Measurements from ENCODE around the gene OGG1.

The OGG1 gene

GRCh38 chr3:9749645-9750555, at the start of gene OGG1:
OGG1 (plus strand) TSS chr3:9749952; CDS start chr3:9750287, 335 bp downstream.
- Histone ChIP-seq H3K9ac (ENCODE audit: low read length) (peak within 1 kb of the TSS; percentile 73), H3K36me3 (ENCODE audit: control insufficient read depth, insufficient read depth, low read length) (peaks cover 38% of the 10 kb centered on the region), H3K4me3 (ENCODE audit: low read length) (peak within 1 kb of the TSS; percentile 83), H3K27me3 (ENCODE audit: control insufficient read depth, insufficient read depth, low read length) (no peaks in the 10 kb centered on the region), H3K27ac (ENCODE audit: low read depth, low read length) (peak within 1 kb of the TSS; percentile 91), H3K4me1 (ENCODE audit: control insufficient read depth, insufficient read depth, low read length) (peaks cover 13% of the 10 kb centered on the region)

DNA sequence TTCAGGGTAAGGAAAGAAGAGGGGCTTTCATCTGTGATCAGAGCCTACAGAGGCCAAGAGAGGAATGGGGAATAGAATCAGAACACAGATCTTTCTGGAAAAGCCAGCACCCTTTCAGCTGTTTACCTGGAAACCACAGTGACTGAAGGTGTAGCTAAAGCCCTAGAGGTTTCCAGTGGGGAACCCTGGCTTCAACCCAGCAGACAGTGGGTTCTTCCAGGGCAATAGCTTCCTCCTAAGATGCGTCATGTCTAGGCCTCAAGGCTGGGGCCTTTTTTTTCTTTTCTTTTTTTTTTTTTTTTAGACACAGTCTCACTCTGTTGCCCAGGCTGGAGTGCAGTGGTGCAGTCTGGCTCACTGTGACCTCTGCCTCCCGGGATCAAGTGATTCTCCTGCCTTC, 49.2 kb upstream of the OGG1 start:
- no peak overlapping the region for H3K4me3 ChIP-seq (ENCODE audit: low read length)
- peaks cover 3% of the 10 kb centered on the region for H3K4me1 ChIP-seq (ENCODE audit: control insufficient read depth, insufficient read depth, low read length)
- no peak overlapping the region for H3K9ac ChIP-seq (ENCODE audit: low read length)
- H3K27ac ChIP-seq (ENCODE audit: low read depth, low read length) = no peak overlapping the region
- H3K27me3 ChIP-seq (ENCODE audit: control insufficient read depth, insufficient read depth, low read length) = peaks cover 7% of the 10 kb centered on the region
- H3K36me3 ChIP-seq (ENCODE audit: control insufficient read depth, insufficient read depth, low read length) = peaks cover 25% of the 10 kb centered on the region

DNA sequence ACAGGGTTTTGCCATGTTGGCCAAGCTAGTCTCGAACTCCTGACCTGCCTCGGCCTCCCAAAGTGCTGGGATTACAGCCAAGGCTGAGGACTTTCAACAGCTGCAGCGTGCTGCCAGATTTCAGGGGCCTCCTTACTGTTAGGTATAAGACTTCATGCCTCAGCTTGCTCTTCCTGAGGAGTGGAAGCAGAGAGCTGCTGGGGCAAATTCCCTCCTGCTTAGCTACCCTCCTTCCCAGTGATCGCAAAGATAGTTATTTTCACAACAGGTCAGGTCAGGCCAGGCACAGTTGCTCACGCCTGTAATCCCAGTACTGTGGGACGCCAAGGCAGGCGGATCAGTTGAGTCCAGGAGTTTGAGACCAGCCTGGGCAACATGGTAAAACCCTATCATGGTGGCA, 48.7 kb upstream of the OGG1 start:
- Histone ChIP-seq H3K4me3 (ENCODE audit: low read length) (no peak overlapping the region), H3K4me1 (ENCODE audit: control insufficient read depth, insufficient read depth, low read length) (peaks cover 3% of the 10 kb centered on the region), H3K36me3 (ENCODE audit: control insufficient read depth, insufficient read depth, low read length) (peaks cover 25% of the 10 kb centered on the region), H3K27me3 (ENCODE audit: control insufficient read depth, insufficient read depth, low read length) (peaks cover 7% of the 10 kb centered on the region), H3K9ac (ENCODE audit: low read length) (no peak overlapping the region), H3K27ac (ENCODE audit: low read depth, low read length) (no peak overlapping the region)

- no peak overlapping the region for H3K4me3 ChIP-seq (ENCODE audit: low read length)
- H3K27me3 ChIP-seq (ENCODE audit: control insufficient read depth, insufficient read depth, low read length) = peaks cover 7% of the 10 kb centered on the region
- no peak overlapping the region for H3K27ac ChIP-seq (ENCODE audit: low read depth, low read length)
- no peak overlapping the region for H3K9ac ChIP-seq (ENCODE audit: low read length)
- H3K36me3 ChIP-seq (ENCODE audit: control insufficient read depth, insufficient read depth, low read length) = peaks cover 23% of the 10 kb centered on the region
- peaks cover 3% of the 10 kb centered on the region for H3K4me1 ChIP-seq (ENCODE audit: control insufficient read depth, insufficient read depth, low read length)
These were observed 48.0 kb upstream of the OGG1 start for GRCh38 chr3:9701711-9702110.

DNA sequence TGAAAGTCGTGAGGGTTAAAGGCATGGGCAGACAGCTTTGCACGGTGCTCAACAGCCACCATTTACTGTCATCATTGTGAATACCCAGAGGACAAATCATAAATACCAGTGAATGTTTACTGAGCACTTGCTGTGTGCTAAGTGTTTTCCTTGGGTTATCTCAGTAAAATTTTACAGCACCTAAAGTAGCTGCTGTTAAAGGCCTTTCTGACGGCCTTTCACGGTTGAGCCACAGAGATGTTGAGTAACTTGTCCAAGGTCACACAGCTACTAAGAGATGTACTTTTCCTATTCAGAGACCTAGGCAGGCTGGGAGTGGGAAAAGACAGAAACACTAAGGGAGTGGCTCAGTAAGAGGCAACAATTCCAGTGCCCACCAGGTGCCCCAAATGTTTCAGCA, 46.5 kb upstream of the OGG1 start:
- no peak overlapping the region for H3K4me3 ChIP-seq (ENCODE audit: low read length)
- H3K27me3 ChIP-seq (ENCODE audit: control insufficient read depth, insufficient read depth, low read length) = peaks cover 7% of the 10 kb centered on the region
- H3K36me3 ChIP-seq (ENCODE audit: control insufficient read depth, insufficient read depth, low read length) = peaks cover 10% of the 10 kb centered on the region
- H3K27ac ChIP-seq (ENCODE audit: low read depth, low read length) = no peak overlapping the region
- H3K9ac ChIP-seq (ENCODE audit: low read length) = no peak overlapping the region
- H3K4me1 ChIP-seq (ENCODE audit: control insufficient read depth, insufficient read depth, low read length) = peaks cover 3% of the 10 kb centered on the region

DNA sequence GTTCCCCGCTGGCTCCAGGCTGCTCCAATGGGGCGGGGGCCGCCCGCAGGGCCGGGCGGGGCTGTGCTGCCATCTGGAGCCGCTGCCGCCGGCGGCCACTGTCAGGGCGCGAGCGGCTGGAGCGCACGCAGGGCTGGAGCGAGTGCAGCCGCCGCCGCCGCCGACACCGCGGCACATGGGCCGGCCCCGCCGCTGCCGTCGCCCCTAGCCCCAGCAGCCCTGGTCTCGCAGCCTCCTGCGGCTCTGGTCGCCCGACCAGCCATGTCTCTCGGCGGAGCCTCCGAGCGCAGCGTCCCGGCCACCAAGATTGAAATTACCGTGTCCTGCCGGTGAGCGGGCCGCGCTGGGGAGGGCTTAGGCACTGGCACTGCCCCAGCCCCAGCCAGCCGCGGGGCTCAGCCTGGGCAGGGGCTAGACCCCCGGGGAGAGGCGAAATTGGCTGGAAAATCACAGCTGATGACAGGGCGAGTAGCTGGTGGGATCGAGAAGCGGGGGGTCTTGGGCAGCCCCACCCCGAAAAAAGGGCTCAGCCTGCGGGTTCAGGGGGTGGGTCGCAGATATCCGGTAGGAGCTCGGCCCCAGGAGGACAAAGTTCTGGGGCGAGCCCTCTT, 45.9 kb upstream of the OGG1 start, which contains the start of gene CPNE9:
TSS of gene CPNE9 (plus strand) at position 98 of the 611 bp plus-strand sequence. CDS start at position 262, 164 bp downstream.
- Histone ChIP-seq H3K4me3 (ENCODE audit: low read length) (peak within 1 kb of the TSS; percentile 46), H3K9ac (ENCODE audit: low read length) (no peak within 1 kb of the TSS), H3K4me1 (ENCODE audit: control insufficient read depth, insufficient read depth, low read length) (peaks cover 3% of the 10 kb centered on the region), H3K36me3 (ENCODE audit: control insufficient read depth, insufficient read depth, low read length) (peaks cover 7% of the 10 kb centered on the region), H3K27ac (ENCODE audit: low read depth, low read length) (no peak within 1 kb of the TSS), H3K27me3 (ENCODE audit: control insufficient read depth, insufficient read depth, low read length) (peaks cover 7% of the 10 kb centered on the region)

- peaks cover 7% of the 10 kb centered on the region for H3K27me3 ChIP-seq (ENCODE audit: control insufficient read depth, insufficient read depth, low read length)
- H3K4me3 ChIP-seq (ENCODE audit: low read length) = peak overlapping the region; percentile 25
- H3K9ac ChIP-seq (ENCODE audit: low read length) = no peak overlapping the region
- H3K36me3 ChIP-seq (ENCODE audit: control insufficient read depth, insufficient read depth, low read length) = peaks cover 3% of the 10 kb centered on the region
- peaks cover 3% of the 10 kb centered on the region for H3K4me1 ChIP-seq (ENCODE audit: control insufficient read depth, insufficient read depth, low read length)
- H3K27ac ChIP-seq (ENCODE audit: low read depth, low read length) = no peak overlapping the region
These were observed 45.1 kb upstream of the OGG1 start for GRCh38 chr3:9704347-9705322.

- Histone ChIP-seq H3K27ac (ENCODE audit: low read depth, low read length) (no peak overlapping the region), H3K9ac (ENCODE audit: low read length) (no peak overlapping the region), H3K36me3 (ENCODE audit: control insufficient read depth, insufficient read depth, low read length) (no peaks in the 10 kb centered on the region), H3K4me3 (ENCODE audit: low read length) (no peak overlapping the region), H3K4me1 (ENCODE audit: control insufficient read depth, insufficient read depth, low read length) (no peaks in the 10 kb centered on the region), H3K27me3 (ENCODE audit: control insufficient read depth, insufficient read depth, low read length) (no peaks in the 10 kb centered on the region)
These were observed 39.5 kb upstream of the OGG1 start for GRCh38 chr3:9710174-9710739.

DNA sequence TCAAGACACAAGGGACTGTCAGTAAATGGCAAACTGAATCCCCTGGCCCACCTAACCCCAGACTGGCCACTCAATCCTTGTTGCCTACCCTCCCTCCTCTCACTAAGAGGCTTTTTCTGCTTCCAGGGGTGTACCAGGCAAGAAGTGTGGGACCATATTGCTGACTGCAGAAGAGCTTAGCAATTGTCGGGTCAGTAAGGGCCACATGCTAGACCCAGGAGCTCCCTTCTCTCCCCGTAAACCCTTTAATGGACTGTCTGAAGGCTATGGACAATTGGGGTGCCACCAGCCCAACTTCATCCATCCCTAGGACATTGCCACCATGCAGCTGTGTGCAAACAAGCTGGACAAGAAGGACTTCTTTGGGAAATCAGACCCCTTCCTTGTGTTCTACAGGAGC, 37.3 kb upstream of the OGG1 start:
- H3K9ac ChIP-seq (ENCODE audit: low read length) = no peak overlapping the region
- H3K36me3 ChIP-seq (ENCODE audit: control insufficient read depth, insufficient read depth, low read length) = no peaks in the 10 kb centered on the region
- no peak overlapping the region for H3K27ac ChIP-seq (ENCODE audit: low read depth, low read length)
- H3K4me3 ChIP-seq (ENCODE audit: low read length) = no peak overlapping the region
- no peaks in the 10 kb centered on the region for H3K4me1 ChIP-seq (ENCODE audit: control insufficient read depth, insufficient read depth, low read length)
- no peaks in the 10 kb centered on the region for H3K27me3 ChIP-seq (ENCODE audit: control insufficient read depth, insufficient read depth, low read length)

GRCh38 chr3:9713142-9713541, 36.6 kb upstream of the OGG1 start:
- Histone ChIP-seq H3K4me3 (ENCODE audit: low read length) (no peak overlapping the region), H3K27ac (ENCODE audit: low read depth, low read length) (no peak overlapping the region), H3K36me3 (ENCODE audit: control insufficient read depth, insufficient read depth, low read length) (no peaks in the 10 kb centered on the region), H3K27me3 (ENCODE audit: control insufficient read depth, insufficient read depth, low read length) (no peaks in the 10 kb centered on the region), H3K9ac (ENCODE audit: low read length) (no peak overlapping the region), H3K4me1 (ENCODE audit: control insufficient read depth, insufficient read depth, low read length) (no peaks in the 10 kb centered on the region)

GRCh38 chr3:9715136-9715535, 34.6 kb upstream of the OGG1 start:
- Histone ChIP-seq H3K4me3 (ENCODE audit: low read length) (no peak overlapping the region), H3K27me3 (ENCODE audit: control insufficient read depth, insufficient read depth, low read length) (no peaks in the 10 kb centered on the region), H3K4me1 (ENCODE audit: control insufficient read depth, insufficient read depth, low read length) (no peaks in the 10 kb centered on the region), H3K27ac (ENCODE audit: low read depth, low read length) (peak overlapping the region; percentile 28), H3K36me3 (ENCODE audit: control insufficient read depth, insufficient read depth, low read length) (no peaks in the 10 kb centered on the region), H3K9ac (ENCODE audit: low read length) (no peak overlapping the region)
